Natural killer cell (primary cell): ENCODE data around the gene ABCA10. TPM values are rescaled to one million over a fixed set of nuclear protein-coding genes. Genes with fewer than 3 reads are reported as not detected.

ENCODE experiments used
- ATAC-seq, 3 donors: fragments of 150-1000 bp in 2 of 3; fragments of 200-7000 bp in 1 of 3; cut with Tn5 transposase; 1 replicate in 1 of 3; 2 replicates in 2 of 3; pipeline ENCODE4 v1.10.0; 2021; ENCODE audit warnings: mild to moderate bottlenecking in 2 of 3, moderate library complexity in 2 of 3
- DNase-seq, 2 donors: peaks; one replicate each; pipeline versions ENCODE4 v3.0.0 to v3.0.0-alpha.2; 2013 to 2021; ENCODE audit warnings: mixed read lengths in 1 of 2
- H3K27ac ChIP-seq: one replicate; pipeline ENCODE4 v1.5.1; 2013; ENCODE audit warnings: mild to moderate bottlenecking, low read length
- H3K27me3 ChIP-seq: one replicate; pipeline ENCODE4 v1.6.1; 2013; ENCODE audit warnings: low read length; ENCODE audit not compliant: control insufficient read depth, insufficient read depth
- H3K36me3 ChIP-seq: one replicate; pipeline ENCODE4 v1.6.1; 2013; ENCODE audit warnings: low read length; ENCODE audit not compliant: control insufficient read depth, insufficient read depth
- H3K4me1 ChIP-seq: one replicate; pipeline ENCODE4 v1.6.1; 2013; ENCODE audit warnings: low read length; ENCODE audit not compliant: control insufficient read depth, insufficient read depth
- H3K4me3 ChIP-seq: one replicate; pipeline ENCODE4 v1.5.1; 2013; ENCODE audit warnings: low read length
- H3K9me3 ChIP-seq: one replicate; pipeline ENCODE4 v1.6.1; 2013; ENCODE audit warnings: low read length; ENCODE audit not compliant: control insufficient read depth, insufficient read depth
- H3K27ac Mint-ChIP-seq, 2 donors: one replicate each; pipeline ENCODE4 v1.8.0; 2022; ENCODE audit warnings: mild to moderate bottlenecking in 2 of 2, mixed read lengths in 2 of 2, moderate library complexity in 1 of 2
- H3K27me3 Mint-ChIP-seq, 2 donors: one replicate each; pipeline ENCODE4 v1.8.0; 2022; ENCODE audit warnings: low read depth in 2 of 2, mixed read lengths in 2 of 2
- H3K36me3 Mint-ChIP-seq: one replicate; pipeline ENCODE4 v1.8.0; 2022; ENCODE audit warnings: mixed read lengths
- H3K4me1 Mint-ChIP-seq, 2 donors: one replicate each; pipeline ENCODE4 v1.8.0; 2022; ENCODE audit warnings: mixed read lengths in 2 of 2
- H3K4me3 Mint-ChIP-seq: one replicate; pipeline ENCODE4 v1.8.0; 2022; ENCODE audit warnings: mild to moderate bottlenecking, moderate library complexity, mixed read lengths
- H3K9me3 Mint-ChIP-seq, 2 donors: one replicate each; pipeline ENCODE4 v1.8.0; 2022; ENCODE audit warnings: mixed read lengths in 2 of 2
- WGBS: methylation state at CpG from one replicate; pipeline ENCODE4 v1.1.7; 2013; ENCODE audit warnings: missing lambda C conversion rate; ENCODE audit not compliant: insufficient coverage; 5-methylcytosine and 5-hydroxymethylcytosine counted together
- intact Hi-C: fragments of 100-400 bp; cut with micrococcal nuclease; formaldehyde crosslinking; loops from one replicate; pipeline ENCODE4 v1.14.2; 2022
- total RNA-seq, 4 donors: library from RNA; stranded (reverse); fragments of 120-200 nt in 1 of 4; gene quantifications; one replicate each; pipeline versions ENCODE4 v1.2.3 to v1.2.4, GENCODE V29; 2013 to 2022
- TF ChIP-seq, protein P1 (sequence below): fragments of 200-600 bp; IDR thresholded peaks from one replicate; pipeline ENCODE4 v1.8.0; 2022; ENCODE audit warnings: antibody characterized with exemption

ABCA10 gene
- total RNA-seq, 3 donors from 2014 or later (not counting 1 experiment from before 2014, with no cell fraction given), result 2.3 to 3.4 (median 2.7) TPM

DNA sequence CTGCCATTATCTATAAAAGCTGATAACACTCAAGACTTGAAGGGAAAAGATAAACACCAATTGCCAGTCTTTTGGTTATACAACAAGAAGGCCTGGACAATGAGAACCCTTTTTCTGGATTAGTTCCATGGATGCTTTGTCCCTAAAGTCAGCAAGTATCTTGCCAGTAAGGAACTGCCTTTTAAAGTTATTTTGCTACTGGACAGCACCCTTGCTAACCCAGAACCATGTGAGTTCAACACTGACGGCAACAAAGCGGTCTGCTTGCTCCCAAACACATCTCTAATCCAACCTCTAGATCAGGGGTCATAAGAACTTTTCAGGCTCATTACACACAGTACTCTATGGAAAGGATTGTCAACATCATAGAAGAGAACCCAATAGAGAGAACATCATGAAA lies 61.7 kb downstream of the ABCA10 start:
- Mint-ChIP-seq H3K9me3 (no peaks in the 10 kb centered on the region), H3K4me1 (no peaks in the 10 kb centered on the region)

DNA sequence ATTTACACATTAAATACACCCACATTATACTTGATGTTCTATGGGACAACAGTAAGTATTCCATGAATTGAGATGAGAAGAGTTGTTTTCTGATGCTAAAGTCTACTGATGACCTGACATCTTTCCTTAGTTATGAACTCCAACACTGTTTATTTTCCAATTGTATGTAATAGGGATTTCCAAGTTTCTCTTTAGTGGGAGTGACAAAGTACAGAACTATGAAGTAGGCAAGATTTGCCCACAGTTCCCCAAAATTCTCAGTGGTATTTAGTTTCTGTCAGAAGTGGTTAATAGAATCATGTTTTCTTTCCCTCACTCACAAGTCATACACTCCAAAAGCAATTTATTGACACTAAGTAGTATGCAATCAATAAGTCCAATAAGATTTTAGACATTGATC lies 64.4 kb downstream of the ABCA10 start:
- TF ChIP-seq, protein P1, sequence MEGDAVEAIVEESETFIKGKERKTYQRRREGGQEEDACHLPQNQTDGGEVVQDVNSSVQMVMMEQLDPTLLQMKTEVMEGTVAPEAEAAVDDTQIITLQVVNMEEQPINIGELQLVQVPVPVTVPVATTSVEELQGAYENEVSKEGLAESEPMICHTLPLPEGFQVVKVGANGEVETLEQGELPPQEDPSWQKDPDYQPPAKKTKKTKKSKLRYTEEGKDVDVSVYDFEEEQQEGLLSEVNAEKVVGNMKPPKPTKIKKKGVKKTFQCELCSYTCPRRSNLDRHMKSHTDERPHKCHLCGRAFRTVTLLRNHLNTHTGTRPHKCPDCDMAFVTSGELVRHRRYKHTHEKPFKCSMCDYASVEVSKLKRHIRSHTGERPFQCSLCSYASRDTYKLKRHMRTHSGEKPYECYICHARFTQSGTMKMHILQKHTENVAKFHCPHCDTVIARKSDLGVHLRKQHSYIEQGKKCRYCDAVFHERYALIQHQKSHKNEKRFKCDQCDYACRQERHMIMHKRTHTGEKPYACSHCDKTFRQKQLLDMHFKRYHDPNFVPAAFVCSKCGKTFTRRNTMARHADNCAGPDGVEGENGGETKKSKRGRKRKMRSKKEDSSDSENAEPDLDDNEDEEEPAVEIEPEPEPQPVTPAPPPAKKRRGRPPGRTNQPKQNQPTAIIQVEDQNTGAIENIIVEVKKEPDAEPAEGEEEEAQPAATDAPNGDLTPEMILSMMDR, result no peak
- no peaks in the 10 kb centered on the region for H3K27me3 Mint-ChIP-seq
- Histone ChIP-seq H3K9me3 (no peaks in the 10 kb centered on the region), H3K4me3 (no peak overlapping the region), H3K27ac (no peak overlapping the region), H3K27me3 (no peaks in the 10 kb centered on the region), H3K36me3 (no peaks in the 10 kb centered on the region), H3K4me1 (no peaks in the 10 kb centered on the region)
- intact Hi-C loops, result no loop called here
- H3K36me3 Mint-ChIP-seq, result no peaks in the 10 kb centered on the region
- ATAC-seq, result no peak
- H3K9me3 Mint-ChIP-seq, result no peaks in the 10 kb centered on the region
- DNase-seq, result no peak
- no peak overlapping the region for H3K27ac Mint-ChIP-seq
- H3K4me1 Mint-ChIP-seq, result no peaks in the 10 kb centered on the region
- H3K4me3 Mint-ChIP-seq, result no peak overlapping the region

More for the DNA sequence above, 61.7 kb downstream of the ABCA10 start:
- H3K4me1 ChIP-seq, result no peaks in the 10 kb centered on the region
- H3K27ac Mint-ChIP-seq, result no peak overlapping the region
- H3K36me3 ChIP-seq, result no peaks in the 10 kb centered on the region
- no peaks in the 10 kb centered on the region for H3K9me3 ChIP-seq
- H3K4me3 ChIP-seq, result no peak overlapping the region
- H3K27me3 Mint-ChIP-seq, result no peaks in the 10 kb centered on the region
- no peaks in the 10 kb centered on the region for H3K27me3 ChIP-seq
- no peak overlapping the region for H3K27ac ChIP-seq
- H3K4me3 Mint-ChIP-seq, result no peak overlapping the region
- intact Hi-C loops, result no loop called here
- no peak for ATAC-seq
- DNase-seq, result no peak
- no peaks in the 10 kb centered on the region for H3K36me3 Mint-ChIP-seq
- TF ChIP-seq, protein P1, result no peak
- 94% methylated on average over 2 of the region's 2 CpGs for WGBS

DNA sequence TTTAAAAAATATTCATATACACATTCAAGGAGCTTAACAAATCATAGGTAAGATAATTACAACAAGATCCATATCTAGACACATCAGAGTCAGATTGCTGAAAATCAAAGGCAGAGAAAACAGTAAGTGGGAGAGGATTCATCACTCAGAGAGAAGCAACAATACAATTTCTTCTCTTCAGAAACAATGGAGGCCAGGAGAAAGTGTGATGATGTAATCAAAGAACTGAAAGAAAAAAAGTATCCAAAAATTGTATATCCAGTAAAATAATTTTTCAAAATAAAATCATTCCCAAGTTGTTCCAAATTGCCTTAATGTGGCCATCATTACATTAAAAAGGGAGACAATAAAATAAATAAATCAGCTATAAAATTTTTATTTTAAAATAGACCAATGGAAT lies 69.2 kb downstream of the ABCA10 start:
- H3K4me3 Mint-ChIP-seq, result no peak overlapping the region
- no peaks in the 10 kb centered on the region for H3K36me3 ChIP-seq
- no peaks in the 10 kb centered on the region for H3K36me3 Mint-ChIP-seq
- ATAC-seq (no peak), DNase-seq (no peak)
- no peaks in the 10 kb centered on the region for H3K27me3 ChIP-seq
- TF ChIP-seq, protein P1, result no peak
- intact Hi-C loops, result no loop called here
- H3K9me3 Mint-ChIP-seq, result no peaks in the 10 kb centered on the region
- H3K4me3 ChIP-seq, result no peak overlapping the region
- no peaks in the 10 kb centered on the region for H3K4me1 ChIP-seq
- no peaks in the 10 kb centered on the region for H3K27me3 Mint-ChIP-seq
- no peak overlapping the region for H3K27ac ChIP-seq
- no peaks in the 10 kb centered on the region for H3K9me3 ChIP-seq
- no peak overlapping the region for H3K27ac Mint-ChIP-seq
- no peaks in the 10 kb centered on the region for H3K4me1 Mint-ChIP-seq

DNA sequence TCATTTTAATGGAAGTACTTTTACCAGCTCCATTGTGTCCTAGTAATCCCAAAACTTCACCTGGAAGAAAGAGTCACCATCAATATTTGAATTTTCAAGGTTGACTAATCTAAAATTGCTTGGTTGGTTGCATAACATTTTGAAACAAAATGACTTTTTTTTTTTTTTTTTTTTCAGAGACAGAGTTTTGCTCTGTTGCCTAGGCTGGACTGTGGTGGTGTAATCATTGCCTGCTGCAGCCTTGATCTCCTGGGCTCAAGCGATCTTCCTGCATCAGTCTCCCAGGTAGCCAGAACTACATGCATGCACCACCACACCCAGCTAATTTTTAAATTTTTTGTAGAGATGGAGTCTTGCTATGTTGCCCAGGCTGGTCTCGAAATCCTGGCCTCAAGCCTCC lies 74.4 kb downstream of the ABCA10 start:
- Histone ChIP-seq H3K36me3 (no peaks in the 10 kb centered on the region), H3K4me3 (no peak overlapping the region), H3K4me1 (no peaks in the 10 kb centered on the region), H3K27me3 (no peaks in the 10 kb centered on the region), H3K9me3 (no peaks in the 10 kb centered on the region), H3K27ac (no peak overlapping the region)
- Mint-ChIP-seq H3K4me1 (no peaks in the 10 kb centered on the region), H3K36me3 (peaks cover 6% of the 10 kb centered on the region), H3K4me3 (no peak overlapping the region), H3K9me3 (no peaks in the 10 kb centered on the region), H3K27ac (no peak overlapping the region), H3K27me3 (no peaks in the 10 kb centered on the region)
- intact Hi-C loops, result no loop called here
- no peak for ATAC-seq
- DNase-seq, result no peak
- WGBS, result 100% methylated on average over 1 of the region's 2 CpGs
- TF ChIP-seq, protein P1, result no peak
